ENCODE data around the gene RNU5D-1.
"Not testable (repeated sequence)": the region's sequence is repeated elsewhere in the genome, so short reads cannot be mapped to it uniquely, and the experiment has no call there.

Gene RNU5D-1

DNA sequence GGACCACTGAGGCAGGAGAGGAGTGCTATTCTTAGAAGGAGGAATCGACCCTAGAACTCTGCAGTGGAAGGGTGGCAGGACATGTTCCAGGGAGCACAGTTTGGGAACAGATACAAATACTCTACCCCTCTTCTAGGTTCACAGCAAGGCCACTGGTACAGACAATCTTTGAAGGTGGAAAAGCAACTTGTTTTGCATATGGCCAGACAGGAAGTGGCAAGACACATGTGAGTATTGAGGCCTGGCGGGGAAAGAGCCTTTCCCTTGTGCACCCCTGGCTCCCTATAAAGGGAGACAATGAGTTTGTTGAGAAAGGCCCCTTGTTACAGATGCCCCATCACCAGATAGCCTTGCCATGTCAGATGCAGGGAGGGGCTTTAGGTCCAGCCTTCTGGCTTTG is 26.4 kb upstream of the RNU5D-1 start:
- H2AFZ ChIP-seq (ENCODE audit: low read depth, low read length), result no peak overlapping the region
- no peak overlapping the region for H3K4me3 ChIP-seq (ENCODE audit: low read length)
- peaks cover 84% of the 10 kb centered on the region for H3K36me3 ChIP-seq (ENCODE audit: insufficient read depth, low read length)
- H3K4me1 ChIP-seq (ENCODE audit: insufficient read depth, low read length), result no peaks in the 10 kb centered on the region
- H3K9me3 ChIP-seq (ENCODE audit: low read length), result no peaks in the 10 kb centered on the region
- no peaks in the 10 kb centered on the region for H3K27me3 ChIP-seq (ENCODE audit: insufficient read depth, low read length)

DNA sequence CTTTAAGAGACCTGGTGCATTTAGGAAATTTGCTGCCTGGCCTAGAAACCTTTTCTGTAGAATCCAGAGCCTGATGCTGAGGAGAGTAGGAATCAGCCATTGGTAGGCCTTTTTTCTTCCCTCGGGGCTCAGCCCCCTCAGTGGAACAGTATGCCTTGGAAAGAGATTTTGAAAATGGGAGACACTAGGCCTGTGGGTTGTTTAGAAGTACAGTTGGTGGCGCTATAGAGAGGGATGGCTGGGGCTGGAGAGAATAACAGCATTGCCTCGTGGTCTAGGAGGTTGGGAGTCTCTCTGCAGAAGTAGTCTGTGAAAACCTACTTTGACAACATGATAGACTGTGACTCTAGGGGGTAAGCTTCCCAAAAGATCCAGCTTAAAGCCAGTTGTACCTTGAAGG is 16.9 kb upstream of the RNU5D-1 start:
- Histone ChIP-seq H3K9me3 (ENCODE audit: low read length) (no peaks in the 10 kb centered on the region), H3K4me3 (ENCODE audit: low read length) (no peak overlapping the region), H3K27me3 (ENCODE audit: insufficient read depth, low read length) (no peaks in the 10 kb centered on the region), H2AFZ (ENCODE audit: low read depth, low read length) (no peak overlapping the region), H3K36me3 (ENCODE audit: insufficient read depth, low read length) (peaks cover 55% of the 10 kb centered on the region), H3K4me1 (ENCODE audit: insufficient read depth, low read length) (no peaks in the 10 kb centered on the region)

DNA sequence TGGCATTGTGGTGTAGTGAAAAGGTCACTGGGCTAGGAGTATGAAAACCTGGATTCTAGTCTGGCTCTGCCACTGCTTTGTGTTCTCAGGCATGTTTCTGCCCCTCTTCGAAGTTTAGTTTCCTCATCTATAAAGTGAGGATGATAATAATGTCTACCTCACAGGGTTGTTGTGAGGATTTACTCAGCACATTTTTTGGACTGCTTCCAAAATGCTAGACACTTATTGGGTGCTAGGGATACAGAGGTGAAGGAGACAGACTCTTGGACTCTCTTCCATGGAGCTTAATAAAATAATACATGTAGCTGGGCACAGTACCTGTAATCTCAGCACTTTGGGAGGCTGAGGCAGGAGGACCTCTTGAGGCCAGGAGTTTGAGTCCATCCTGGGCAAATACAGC is 12.2 kb upstream of the RNU5D-1 start:
- H3K4me3 ChIP-seq (ENCODE audit: low read length), result no peak overlapping the region
- H3K4me1 ChIP-seq (ENCODE audit: insufficient read depth, low read length), result peaks cover 16% of the 10 kb centered on the region
- no peaks in the 10 kb centered on the region for H3K27me3 ChIP-seq (ENCODE audit: insufficient read depth, low read length)
- no peaks in the 10 kb centered on the region for H3K9me3 ChIP-seq (ENCODE audit: low read length)
- H2AFZ ChIP-seq (ENCODE audit: low read depth, low read length), result no peak overlapping the region
- H3K36me3 ChIP-seq (ENCODE audit: insufficient read depth, low read length), result peaks cover 38% of the 10 kb centered on the region

DNA sequence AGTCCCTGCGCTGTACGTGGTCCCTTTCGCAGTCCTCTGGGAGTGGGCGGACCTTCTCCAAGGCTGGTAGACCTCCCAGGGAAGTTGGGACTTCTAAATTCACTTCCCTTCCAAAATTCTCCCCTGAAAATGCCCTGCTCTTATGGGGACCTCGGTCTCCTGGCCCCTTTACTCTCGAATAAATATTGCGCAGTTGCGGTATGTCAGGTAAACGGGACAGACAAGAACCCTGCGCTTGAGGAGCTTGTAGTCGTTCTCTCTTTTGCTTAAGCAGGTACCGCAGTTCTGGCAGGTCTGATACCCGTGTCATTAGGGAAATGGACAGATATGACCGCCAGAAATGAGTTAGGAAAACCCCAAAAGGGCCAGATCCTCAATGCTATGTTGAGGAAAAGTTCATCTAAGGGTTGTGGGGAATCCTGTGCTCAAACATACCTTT is 9.2 kb upstream of the RNU5D-1 start:
- Histone ChIP-seq H2AFZ (ENCODE audit: low read depth, low read length) (peak overlapping the region; percentile 22), H3K4me1 (ENCODE audit: insufficient read depth, low read length) (peaks cover 16% of the 10 kb centered on the region), H3K4me3 (ENCODE audit: low read length) (peak overlapping the region; percentile 76), H3K27me3 (ENCODE audit: insufficient read depth, low read length) (no peaks in the 10 kb centered on the region), H3K36me3 (ENCODE audit: insufficient read depth, low read length) (peaks cover 19% of the 10 kb centered on the region), H3K9me3 (ENCODE audit: low read length) (no peaks in the 10 kb centered on the region)

DNA sequence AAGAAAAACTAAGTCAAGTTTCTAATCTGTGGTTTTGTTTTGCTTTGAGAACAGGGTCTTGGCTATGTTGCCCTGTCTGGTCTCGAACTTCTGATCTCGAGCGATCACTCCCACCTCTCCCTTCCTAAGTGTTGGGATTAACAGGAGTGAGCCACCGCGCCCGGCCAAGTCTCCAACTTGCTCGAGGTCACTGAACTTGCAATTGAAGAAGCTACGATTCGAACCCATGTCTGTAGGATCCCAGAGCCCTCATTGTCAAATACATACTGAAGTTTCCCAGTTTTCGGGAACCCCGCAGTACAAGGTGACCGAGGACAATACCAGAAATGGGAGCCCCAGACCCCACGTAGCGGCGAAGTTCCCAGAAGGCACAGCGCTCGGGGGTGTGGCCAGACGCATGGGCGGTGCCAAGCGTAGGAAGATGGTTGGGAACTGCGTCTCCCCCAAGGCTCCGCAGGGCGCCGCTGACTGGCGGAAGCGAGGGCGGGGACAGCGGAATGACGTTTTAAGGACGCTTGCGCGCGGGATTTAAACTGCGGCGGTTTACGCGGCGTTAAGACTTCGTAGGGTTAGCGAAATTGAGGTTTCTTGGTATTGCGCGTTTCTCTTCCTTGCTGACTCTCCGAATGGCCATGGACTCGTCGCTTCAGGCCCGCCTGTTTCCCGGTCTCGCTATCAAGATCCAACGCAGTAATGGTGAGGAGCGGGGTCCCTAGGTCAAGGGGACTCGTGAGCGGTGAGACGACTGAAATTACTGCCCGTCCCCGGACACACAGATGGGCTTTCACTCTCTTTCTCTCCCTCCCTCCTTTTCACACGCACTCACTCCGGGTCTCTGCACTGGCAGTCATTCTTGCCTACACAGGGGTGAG is 8.6 kb upstream of the RNU5D-1 start, which contains the start of gene KIF2C:
Gene KIF2C, plus strand, starts transcription at position 531 of the 872 bp plus-strand sequence. Its CDS starts 96 bp downstream, at position 627.
- peaks cover 16% of the 10 kb centered on the region for H3K4me1 ChIP-seq (ENCODE audit: insufficient read depth, low read length)
- no peaks in the 10 kb centered on the region for H3K27me3 ChIP-seq (ENCODE audit: insufficient read depth, low read length)

DNA sequence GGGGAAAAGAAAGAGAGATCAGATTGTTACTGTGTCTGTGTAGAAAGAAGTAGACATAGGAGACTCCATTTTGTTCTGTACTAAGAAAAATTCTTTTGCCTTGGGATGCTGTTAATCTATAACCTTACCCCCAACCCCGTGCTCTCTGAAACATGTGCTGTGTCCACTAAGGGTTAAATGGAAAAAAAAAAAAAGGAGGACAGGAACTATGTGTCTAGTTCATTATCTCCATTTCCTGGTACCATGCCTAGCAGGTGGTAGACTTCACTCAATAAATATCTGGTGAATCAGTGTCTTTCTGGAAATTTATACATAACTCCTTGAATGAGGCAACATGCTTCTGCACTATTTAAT is 8.0 kb upstream of the RNU5D-1 start:
- not testable (repeated sequence) for H3K27me3 ChIP-seq (ENCODE audit: insufficient read depth, low read length); H3K9me3 ChIP-seq (ENCODE audit: low read length)
- Histone ChIP-seq H2AFZ (ENCODE audit: low read depth, low read length) (peak overlapping the region; percentile 68), H3K4me1 (ENCODE audit: insufficient read depth, low read length) (peaks cover 16% of the 10 kb centered on the region), H3K4me3 (ENCODE audit: low read length) (peak overlapping the region; percentile 76), H3K36me3 (ENCODE audit: insufficient read depth, low read length) (peaks cover 14% of the 10 kb centered on the region)

More for the DNA sequence above, 8.6 kb upstream of the RNU5D-1 start, which contains the start of gene KIF2C:
- Histone ChIP-seq H2AFZ (ENCODE audit: low read depth, low read length) (peak within 1 kb of the TSS; percentile 68), H3K4me3 (ENCODE audit: low read length) (peak within 1 kb of the TSS; percentile 76), H3K9me3 (ENCODE audit: low read length) (no peaks in the 10 kb centered on the region), H3K36me3 (ENCODE audit: insufficient read depth, low read length) (peaks cover 19% of the 10 kb centered on the region)

DNA sequence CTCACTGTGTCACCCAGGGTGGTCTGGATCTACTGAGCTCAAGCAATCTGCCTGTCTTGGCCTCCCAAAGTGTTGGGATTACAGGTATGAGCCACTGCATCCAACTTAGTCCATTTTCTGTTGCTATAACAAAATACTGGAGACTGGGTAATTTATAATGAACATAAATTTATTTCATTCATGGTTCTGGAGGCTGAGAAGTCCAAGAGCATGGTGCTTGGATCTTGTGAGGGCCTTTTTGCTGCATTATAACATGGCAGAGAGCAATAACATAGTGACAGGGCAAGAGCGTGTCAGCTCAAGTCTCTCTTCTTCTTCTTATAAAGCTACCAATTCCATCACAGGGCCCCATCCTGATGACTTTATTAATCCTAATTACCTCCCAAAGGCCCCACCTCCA is 5.0 kb upstream of the RNU5D-1 start:
- peaks cover 13% of the 10 kb centered on the region for H3K4me1 ChIP-seq (ENCODE audit: insufficient read depth, low read length)
- H2AFZ ChIP-seq (ENCODE audit: low read depth, low read length), result no peak overlapping the region
- H3K9me3 ChIP-seq (ENCODE audit: low read length), result no peaks in the 10 kb centered on the region
- H3K4me3 ChIP-seq (ENCODE audit: low read length), result no peak overlapping the region
- no peaks in the 10 kb centered on the region for H3K27me3 ChIP-seq (ENCODE audit: insufficient read depth, low read length)
- H3K36me3 ChIP-seq (ENCODE audit: insufficient read depth, low read length), result no peaks in the 10 kb centered on the region

DNA sequence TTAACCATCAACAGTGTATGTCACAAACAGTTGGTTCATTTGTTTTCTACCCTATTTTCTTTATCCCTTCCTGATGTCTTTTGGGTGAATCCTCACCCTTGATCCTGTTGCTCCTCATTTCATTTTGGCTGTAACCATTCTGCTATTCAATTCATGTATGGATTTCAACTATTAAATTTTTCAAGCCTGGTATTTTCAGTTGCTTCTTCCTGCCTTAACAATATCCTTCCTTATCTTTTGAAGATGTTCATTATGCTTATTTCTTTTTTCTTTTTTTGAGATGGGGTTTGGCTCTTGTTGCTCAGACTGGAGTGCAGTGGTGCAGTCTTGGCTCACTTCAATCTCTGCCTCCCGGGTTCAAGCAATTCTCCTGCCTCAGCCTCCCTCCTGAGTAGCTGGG is 2.8 kb upstream of the RNU5D-1 start:
- Histone ChIP-seq H3K4me1 (ENCODE audit: insufficient read depth, low read length) (peaks cover 5% of the 10 kb centered on the region), H3K9me3 (ENCODE audit: low read length) (no peaks in the 10 kb centered on the region), H3K36me3 (ENCODE audit: insufficient read depth, low read length) (no peaks in the 10 kb centered on the region), H3K27me3 (ENCODE audit: insufficient read depth, low read length) (no peaks in the 10 kb centered on the region), H2AFZ (ENCODE audit: low read depth, low read length) (no peak overlapping the region), H3K4me3 (ENCODE audit: low read length) (no peak overlapping the region)

DNA sequence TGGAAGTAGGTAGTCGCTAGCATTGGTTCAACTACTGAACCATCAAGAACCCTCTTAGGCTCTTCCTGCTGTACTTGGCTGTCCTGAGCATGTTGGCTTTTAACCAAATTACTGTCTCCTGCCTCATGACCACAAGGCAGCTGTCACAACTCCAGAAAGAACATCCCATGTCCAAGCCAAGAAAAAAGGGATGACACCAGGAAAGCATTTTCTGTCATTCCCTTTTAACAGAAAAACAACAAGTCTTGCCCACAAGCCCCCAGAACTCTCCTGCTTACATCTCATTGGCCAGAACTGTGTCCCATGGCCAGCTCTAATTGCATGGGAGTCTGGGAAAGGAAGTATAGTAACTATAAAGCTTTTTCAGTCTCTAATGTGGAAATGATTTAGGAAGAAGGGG is 2.4 kb upstream of the RNU5D-1 start:
- Histone ChIP-seq H3K9me3 (ENCODE audit: low read length) (no peaks in the 10 kb centered on the region), H3K4me1 (ENCODE audit: insufficient read depth, low read length) (peaks cover 5% of the 10 kb centered on the region), H3K36me3 (ENCODE audit: insufficient read depth, low read length) (no peaks in the 10 kb centered on the region), H3K4me3 (ENCODE audit: low read length) (no peak overlapping the region), H3K27me3 (ENCODE audit: insufficient read depth, low read length) (no peaks in the 10 kb centered on the region), H2AFZ (ENCODE audit: low read depth, low read length) (no peak overlapping the region)

DNA sequence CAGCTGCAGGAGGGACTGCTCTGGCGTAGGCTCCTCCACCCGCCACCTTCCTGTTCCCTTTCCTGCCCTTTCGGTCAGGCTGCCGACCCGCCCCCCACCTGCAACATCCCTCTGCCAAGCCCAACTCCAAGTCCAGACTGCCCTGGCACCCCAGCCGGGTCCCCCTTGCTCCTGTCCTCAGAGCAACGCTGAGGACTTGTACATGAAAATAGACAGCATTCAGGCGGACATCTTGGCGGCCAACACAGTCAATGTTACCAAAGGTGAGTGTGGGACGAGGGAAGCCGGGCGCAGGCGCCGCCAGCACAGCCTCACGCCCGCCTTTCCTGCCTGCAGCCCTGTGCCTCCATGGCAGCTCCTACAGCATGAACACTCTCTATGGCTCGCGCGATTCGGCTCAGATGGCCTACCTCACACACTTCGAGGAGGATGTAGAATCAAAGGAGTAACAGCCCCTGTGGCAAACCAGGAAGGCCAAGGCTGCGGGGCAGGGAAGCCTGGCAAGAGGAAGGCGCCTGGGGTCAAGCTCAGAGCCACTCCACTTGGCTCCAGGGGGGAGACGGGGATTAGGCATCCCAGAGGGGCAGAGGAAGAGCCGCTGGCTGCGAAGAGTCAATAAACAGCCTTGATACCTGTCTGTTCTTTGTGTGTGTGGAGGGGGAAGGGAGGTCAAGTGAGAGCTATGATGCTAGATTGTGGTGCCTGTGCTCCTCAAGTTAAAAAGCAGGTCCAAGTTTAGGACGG is 5.8 kb downstream of the RNU5D-1 start:
- Histone ChIP-seq H3K27me3 (ENCODE audit: insufficient read depth, low read length) (no peaks in the 10 kb centered on the region), H3K4me1 (ENCODE audit: insufficient read depth, low read length) (peaks cover 2% of the 10 kb centered on the region), H3K36me3 (ENCODE audit: insufficient read depth, low read length) (no peaks in the 10 kb centered on the region), H2AFZ (ENCODE audit: low read depth, low read length) (no peak overlapping the region), H3K9me3 (ENCODE audit: low read length) (no peaks in the 10 kb centered on the region), H3K4me3 (ENCODE audit: low read length) (no peak overlapping the region)

DNA sequence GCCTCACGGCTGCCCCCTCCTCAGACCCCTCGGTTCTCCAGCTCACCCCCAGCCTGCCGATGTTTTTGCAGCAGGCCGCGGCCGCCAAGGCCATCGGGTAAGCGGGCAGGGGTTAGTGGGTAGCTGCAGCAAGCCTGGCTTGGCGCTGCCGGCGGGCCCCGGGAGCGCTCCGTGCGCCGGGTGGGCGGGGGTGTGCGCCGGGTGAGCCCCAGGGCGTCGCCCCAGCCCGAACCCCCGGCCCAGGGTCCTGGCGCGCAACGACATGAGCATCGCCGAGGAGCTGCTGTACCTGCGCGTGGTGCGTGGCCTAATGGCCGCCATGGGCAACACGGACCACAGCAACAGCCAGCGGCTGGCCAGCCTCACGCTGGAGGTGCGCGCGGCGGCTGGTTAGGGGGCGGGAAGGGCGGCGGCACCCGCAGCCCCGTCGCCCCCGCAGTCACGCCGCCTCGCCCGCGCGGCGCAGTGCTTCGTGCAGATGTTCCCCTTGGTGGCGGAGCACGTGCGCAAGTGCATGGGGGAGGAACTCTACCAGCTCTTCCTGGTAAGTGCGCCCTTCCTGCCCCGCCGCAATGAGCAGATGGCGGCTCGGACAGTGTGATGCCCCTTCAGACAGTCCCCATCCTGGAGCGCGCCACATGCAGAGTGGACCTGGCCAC is 6.5 kb downstream of the RNU5D-1 start:
- Histone ChIP-seq H3K27me3 (ENCODE audit: insufficient read depth, low read length) (no peaks in the 10 kb centered on the region), H2AFZ (ENCODE audit: low read depth, low read length) (no peak overlapping the region), H3K36me3 (ENCODE audit: insufficient read depth, low read length) (no peaks in the 10 kb centered on the region), H3K4me1 (ENCODE audit: insufficient read depth, low read length) (no peaks in the 10 kb centered on the region), H3K9me3 (ENCODE audit: low read length) (no peaks in the 10 kb centered on the region), H3K4me3 (ENCODE audit: low read length) (no peak overlapping the region)

DNA sequence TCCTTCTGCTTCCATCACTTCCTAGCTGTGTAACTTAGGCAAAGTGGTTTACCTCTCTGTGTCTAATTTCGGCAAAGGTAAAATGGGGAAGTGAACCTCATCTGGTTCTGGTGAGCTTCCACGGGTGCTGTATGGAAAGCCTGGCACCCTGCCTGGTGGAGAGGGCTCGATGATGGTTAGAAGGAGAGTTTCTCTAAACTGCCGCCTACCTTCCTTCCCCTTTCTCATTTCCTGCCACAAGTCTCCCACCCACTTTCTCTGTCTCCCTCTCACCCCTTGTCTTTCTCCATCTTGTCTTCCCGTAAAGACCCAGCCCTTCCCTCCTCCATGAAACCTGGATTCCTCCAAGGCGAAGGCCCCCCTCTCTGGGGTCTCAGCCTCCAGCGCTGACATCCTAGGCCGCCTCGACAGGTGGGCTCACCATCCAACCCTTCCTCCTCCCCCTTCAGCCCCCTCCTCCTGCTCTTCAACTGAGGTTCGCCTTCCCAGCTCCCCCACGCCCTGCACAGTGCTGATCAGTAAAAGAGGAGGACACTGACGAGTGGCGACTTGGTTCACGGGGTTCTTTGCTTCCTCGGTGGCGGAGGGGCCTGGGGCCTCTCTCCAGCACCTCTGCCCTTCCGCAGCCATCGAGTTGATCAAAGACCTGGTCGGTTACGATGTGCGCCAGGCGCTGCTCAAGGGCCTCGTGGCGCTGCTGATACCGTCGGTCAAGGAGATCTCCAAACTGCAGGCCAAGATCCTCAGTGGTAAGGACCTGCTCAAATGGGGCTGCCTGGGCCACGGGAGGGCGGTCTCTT is 7.3 kb downstream of the RNU5D-1 start:
- H3K4me1 ChIP-seq (ENCODE audit: insufficient read depth, low read length), result no peaks in the 10 kb centered on the region
- H3K4me3 ChIP-seq (ENCODE audit: low read length), result no peak overlapping the region
- H3K36me3 ChIP-seq (ENCODE audit: insufficient read depth, low read length), result no peaks in the 10 kb centered on the region
- no peak overlapping the region for H2AFZ ChIP-seq (ENCODE audit: low read depth, low read length)
- no peaks in the 10 kb centered on the region for H3K27me3 ChIP-seq (ENCODE audit: insufficient read depth, low read length)
- H3K9me3 ChIP-seq (ENCODE audit: low read length), result no peaks in the 10 kb centered on the region
